NCI-H128 (cell line): Measurements from ENCODE around the gene KLF15.

Experiments
- DNase-seq: peaks from one replicate; lab custom pipeline; 2025; ENCODE audit not compliant: unreplicated experiment; lab: John Stamatoyannopoulos, UW

The KLF15 gene

GRCh38 chr3:126307591-126308393 lies 49.4 kb downstream of the KLF15 start:
- DNase-seq = no peak

- DNase-seq = no peak
These were observed 50.2 kb downstream of the KLF15 start for GRCh38 chr3:126306888-126307482.

- DNase-seq = no peak
These were observed 50.8 kb downstream of the KLF15 start for GRCh38 chr3:126306397-126306796.

GRCh38 chr3:126305427-126305826 lies 51.8 kb downstream of the KLF15 start:
- no peak for DNase-seq

GRCh38 chr3:126304704-126305103 lies 52.5 kb downstream of the KLF15 start:
- DNase-seq = no peak

GRCh38 chr3:126304291-126304690 lies 52.9 kb downstream of the KLF15 start:
- no peak for DNase-seq

- no peak for DNase-seq
These were observed 53.9 kb downstream of the KLF15 start for GRCh38 chr3:126303272-126303671.

- no peak for DNase-seq
These were observed 56.3 kb downstream of the KLF15 start for GRCh38 chr3:126300761-126301481.

GRCh38 chr3:126300001-126300760 lies 57.0 kb downstream of the KLF15 start:
- no peak for DNase-seq

- no peak for DNase-seq
These were observed 61.7 kb downstream of the KLF15 start for GRCh38 chr3:126295407-126295939.

- DNase-seq = no peak
These were observed 62.9 kb downstream of the KLF15 start for GRCh38 chr3:126294211-126294808.

GRCh38 chr3:126293370-126294082 lies 63.7 kb downstream of the KLF15 start:
- no peak for DNase-seq
